GM10266 (cell line): ENCODE results near the gene HDHD3.

ENCODE experiments used
- DNase-seq: peaks from one replicate; pipeline ENCODE4 v3.0.0; 2012; ENCODE audit errors: extremely low spot score
- TF ChIP-seq, protein P1 (sequence below): IDR thresholded peaks from 2 replicates; pipeline ENCODE4 v1.5.1; 2012; ENCODE audit warnings: mild to moderate bottlenecking, low read depth; ENCODE audit not compliant: control insufficient read depth, insufficient read depth; ENCODE audit errors: missing control alignments

The HDHD3 gene

DNA sequence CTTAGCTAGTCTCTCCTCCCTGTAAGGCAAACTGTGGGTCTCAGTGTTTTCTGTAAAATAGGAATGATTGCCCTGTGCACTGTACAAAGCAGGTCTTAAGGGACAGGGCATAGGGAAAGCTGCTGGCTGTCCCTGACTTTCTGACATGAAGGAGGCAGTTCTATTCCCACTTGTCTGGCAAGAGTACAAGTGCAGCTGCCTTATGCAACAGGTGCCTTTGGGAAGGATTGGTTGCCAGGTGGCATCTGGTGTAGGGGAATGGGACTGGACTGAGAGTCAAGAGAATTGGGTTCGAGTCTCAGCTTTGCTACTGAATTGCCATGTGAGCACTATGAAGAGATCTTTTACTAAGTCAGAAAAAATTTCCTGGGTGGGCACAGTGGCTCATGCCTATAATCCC lies 17.4 kb downstream of the HDHD3 start:
- TF ChIP-seq, protein P1, sequence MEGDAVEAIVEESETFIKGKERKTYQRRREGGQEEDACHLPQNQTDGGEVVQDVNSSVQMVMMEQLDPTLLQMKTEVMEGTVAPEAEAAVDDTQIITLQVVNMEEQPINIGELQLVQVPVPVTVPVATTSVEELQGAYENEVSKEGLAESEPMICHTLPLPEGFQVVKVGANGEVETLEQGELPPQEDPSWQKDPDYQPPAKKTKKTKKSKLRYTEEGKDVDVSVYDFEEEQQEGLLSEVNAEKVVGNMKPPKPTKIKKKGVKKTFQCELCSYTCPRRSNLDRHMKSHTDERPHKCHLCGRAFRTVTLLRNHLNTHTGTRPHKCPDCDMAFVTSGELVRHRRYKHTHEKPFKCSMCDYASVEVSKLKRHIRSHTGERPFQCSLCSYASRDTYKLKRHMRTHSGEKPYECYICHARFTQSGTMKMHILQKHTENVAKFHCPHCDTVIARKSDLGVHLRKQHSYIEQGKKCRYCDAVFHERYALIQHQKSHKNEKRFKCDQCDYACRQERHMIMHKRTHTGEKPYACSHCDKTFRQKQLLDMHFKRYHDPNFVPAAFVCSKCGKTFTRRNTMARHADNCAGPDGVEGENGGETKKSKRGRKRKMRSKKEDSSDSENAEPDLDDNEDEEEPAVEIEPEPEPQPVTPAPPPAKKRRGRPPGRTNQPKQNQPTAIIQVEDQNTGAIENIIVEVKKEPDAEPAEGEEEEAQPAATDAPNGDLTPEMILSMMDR = no peak
- no peak for DNase-seq

DNA sequence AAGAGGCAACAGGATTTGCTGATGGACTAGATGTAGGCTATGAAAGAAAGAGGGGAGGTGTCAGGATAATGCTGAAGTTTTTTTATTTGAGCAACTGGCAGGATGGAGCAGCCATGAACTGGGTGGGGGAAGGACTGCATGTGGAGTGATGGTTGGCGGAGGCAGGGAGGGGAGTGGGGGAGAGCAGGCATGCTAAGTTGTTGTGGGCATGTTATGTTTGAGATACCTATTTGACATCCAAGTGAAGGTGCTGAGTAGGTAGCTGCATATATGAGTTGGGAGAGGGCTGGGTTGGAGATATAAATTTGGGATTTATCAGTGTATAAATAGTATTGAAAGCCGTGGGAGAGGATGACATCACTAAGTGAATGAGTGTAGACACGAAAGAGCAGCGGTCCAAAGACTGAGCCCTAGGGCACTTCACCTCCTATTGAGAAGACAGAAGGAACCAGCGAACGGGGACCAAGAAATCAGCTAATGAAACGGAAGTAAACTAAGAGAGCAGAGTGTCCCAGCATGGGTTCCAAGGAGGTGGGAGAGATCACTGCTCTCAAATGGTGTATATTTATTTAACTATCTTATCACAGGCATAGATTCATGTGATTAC lies 20.0 kb downstream of the HDHD3 start:
- TF ChIP-seq, protein P1 = no peak
- DNase-seq = no peak

GRCh38 chr9:113355040-113355596 lies 21.7 kb downstream of the HDHD3 start:
- DNase-seq = no peak
- TF ChIP-seq, protein P1 = no peak

- DNase-seq = no peak
- TF ChIP-seq, protein P1 = no peak
These were observed 24.4 kb downstream of the HDHD3 start for GRCh38 chr9:113352411-113352810.

GRCh38 chr9:113352006-113352405 lies 24.8 kb downstream of the HDHD3 start:
- TF ChIP-seq, protein P1 = no peak
- DNase-seq = no peak

- TF ChIP-seq, protein P1 = no peak
- DNase-seq = peak; percentile 75
These were observed 25.8 kb downstream of the HDHD3 start for GRCh38 chr9:113350937-113351336.

DNA sequence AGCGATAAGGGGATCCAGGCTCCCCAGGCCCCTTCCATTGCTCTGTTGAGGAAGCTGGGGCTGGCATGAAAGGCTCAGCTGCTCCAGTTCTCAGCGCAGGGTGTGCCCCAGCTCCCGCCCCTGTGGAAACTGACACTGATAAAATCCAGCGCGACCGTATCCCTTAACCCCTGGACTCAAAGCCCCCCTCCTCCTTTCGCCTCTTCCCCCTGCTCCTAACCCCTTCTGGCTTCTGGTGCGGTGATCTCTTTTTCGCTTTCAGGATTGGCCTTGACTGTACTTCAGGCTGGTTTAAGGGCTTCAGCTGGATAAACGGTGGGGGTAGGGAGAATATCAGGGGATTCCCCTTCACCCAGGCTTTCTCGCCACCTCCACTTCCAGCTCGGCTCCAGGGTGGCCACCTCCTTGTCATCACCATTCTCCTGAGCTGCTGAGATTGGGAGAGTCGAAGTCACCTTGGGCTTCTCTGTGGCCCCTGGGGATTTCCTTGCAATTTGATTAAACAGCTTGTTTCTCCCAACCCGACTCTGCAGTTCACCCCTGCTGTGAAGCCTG lies 26.6 kb downstream of the HDHD3 start:
- TF ChIP-seq, protein P1 = no peak
- peak; percentile 57 for DNase-seq
